ENCODE data around the gene MYL12B. TPM values are rescaled to one million over a fixed set of nuclear protein-coding genes. Genes with fewer than 3 reads are reported as not detected.

The MYL12B gene
- total RNA-seq, 1 experiment from 2014 or later = 383 TPM

DNA sequence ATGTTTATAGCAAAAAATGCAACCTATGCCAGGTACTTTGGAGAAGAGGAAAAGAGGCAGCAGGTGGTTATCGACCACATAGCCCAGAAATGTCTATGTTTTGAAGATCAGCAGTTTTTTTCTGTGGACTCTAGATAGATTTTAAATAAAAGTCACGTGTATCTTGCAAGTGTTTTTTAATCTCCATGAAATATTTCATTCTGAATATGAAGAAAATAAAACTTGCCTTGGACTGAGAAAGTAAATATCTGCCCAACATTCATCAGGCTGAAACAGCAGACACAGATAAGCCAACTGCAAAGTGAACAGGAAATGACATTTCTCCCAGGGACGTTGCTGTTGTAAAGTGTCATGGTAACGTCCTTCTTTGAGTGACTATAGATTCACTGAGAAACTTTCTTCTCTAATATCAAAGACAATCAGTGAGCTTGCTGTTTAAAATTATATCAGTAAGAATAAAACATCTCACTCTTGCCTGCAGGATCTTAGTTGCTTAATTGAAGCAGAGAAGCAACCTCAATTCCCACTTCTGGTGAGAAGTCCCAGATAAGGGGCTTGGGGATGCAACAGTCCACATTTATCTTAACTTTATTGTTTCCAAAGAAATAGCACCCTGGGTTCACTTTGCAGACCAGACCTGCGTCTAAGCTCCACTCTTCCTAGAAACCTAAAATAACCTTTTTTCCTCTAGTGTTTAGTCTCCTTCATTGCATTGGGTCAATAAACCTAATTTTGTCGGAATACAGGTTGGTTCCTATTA, 48.5 kb upstream of the MYL12B start:
- no peak for DNase-seq
- H3K4me1 ChIP-seq (replicated peaks; ENCODE audit: insufficient read depth) = peaks cover 34% of the 10 kb centered on the region
- H3F3A ChIP-seq (ENCODE audit: insufficient read depth, low read depth) = no peaks in the 10 kb centered on the region
- no peak overlapping the region for H3K27ac ChIP-seq
- ChIA-PET CTCF (interaction anchor here (0.5 kb wide), 1 partner anchor 18 kb away, joined by 3 read pairs; no protein-coding TSS in a partner anchor), POLR2A (ENCODE audit: unreplicated experiment) (interaction anchor here (0.6 kb wide), 1 partner anchor 10 kb away, joined by 12 read pairs; no protein-coding TSS in a partner anchor)
- no peak overlapping the region for H3K4me3 ChIP-seq
- no peaks in the 10 kb centered on the region for H3K36me3 ChIP-seq (ENCODE audit: low read depth)
- no peaks in the 10 kb centered on the region for H3K27me3 ChIP-seq (ENCODE audit: insufficient read depth, low read depth)
- H3K9me3 ChIP-seq (ENCODE audit: insufficient read depth, low read depth) = no peaks in the 10 kb centered on the region
- no peaks in the 10 kb centered on the region for H4K20me1 ChIP-seq (ENCODE audit: insufficient read depth)
- no peaks in the 10 kb centered on the region for H3K9me2 ChIP-seq (ENCODE audit: insufficient read depth)
- TF ChIP-seq, protein P1, sequence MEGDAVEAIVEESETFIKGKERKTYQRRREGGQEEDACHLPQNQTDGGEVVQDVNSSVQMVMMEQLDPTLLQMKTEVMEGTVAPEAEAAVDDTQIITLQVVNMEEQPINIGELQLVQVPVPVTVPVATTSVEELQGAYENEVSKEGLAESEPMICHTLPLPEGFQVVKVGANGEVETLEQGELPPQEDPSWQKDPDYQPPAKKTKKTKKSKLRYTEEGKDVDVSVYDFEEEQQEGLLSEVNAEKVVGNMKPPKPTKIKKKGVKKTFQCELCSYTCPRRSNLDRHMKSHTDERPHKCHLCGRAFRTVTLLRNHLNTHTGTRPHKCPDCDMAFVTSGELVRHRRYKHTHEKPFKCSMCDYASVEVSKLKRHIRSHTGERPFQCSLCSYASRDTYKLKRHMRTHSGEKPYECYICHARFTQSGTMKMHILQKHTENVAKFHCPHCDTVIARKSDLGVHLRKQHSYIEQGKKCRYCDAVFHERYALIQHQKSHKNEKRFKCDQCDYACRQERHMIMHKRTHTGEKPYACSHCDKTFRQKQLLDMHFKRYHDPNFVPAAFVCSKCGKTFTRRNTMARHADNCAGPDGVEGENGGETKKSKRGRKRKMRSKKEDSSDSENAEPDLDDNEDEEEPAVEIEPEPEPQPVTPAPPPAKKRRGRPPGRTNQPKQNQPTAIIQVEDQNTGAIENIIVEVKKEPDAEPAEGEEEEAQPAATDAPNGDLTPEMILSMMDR (conservative IDR thresholded peaks at IDR 0.05) = no peak
- TF ChIP-seq EZH2 (IDR thresholded peaks at IDR 0.05; ENCODE audit: low read depth) = no peak
- intact Hi-C loops (cut with micrococcal nuclease; ENCODE audit: unreplicated experiment) = no loop called here
- no peak overlapping the region for H3K4me2 ChIP-seq
- BruUV-seq (replicated peaks) = no TSS peak
- no peaks in the 10 kb centered on the region for H3K79me2 ChIP-seq (ENCODE audit: low read depth)
- no peak overlapping the region; the same call in 1 of the 2 replicates for H2AFZ ChIP-seq

DNA sequence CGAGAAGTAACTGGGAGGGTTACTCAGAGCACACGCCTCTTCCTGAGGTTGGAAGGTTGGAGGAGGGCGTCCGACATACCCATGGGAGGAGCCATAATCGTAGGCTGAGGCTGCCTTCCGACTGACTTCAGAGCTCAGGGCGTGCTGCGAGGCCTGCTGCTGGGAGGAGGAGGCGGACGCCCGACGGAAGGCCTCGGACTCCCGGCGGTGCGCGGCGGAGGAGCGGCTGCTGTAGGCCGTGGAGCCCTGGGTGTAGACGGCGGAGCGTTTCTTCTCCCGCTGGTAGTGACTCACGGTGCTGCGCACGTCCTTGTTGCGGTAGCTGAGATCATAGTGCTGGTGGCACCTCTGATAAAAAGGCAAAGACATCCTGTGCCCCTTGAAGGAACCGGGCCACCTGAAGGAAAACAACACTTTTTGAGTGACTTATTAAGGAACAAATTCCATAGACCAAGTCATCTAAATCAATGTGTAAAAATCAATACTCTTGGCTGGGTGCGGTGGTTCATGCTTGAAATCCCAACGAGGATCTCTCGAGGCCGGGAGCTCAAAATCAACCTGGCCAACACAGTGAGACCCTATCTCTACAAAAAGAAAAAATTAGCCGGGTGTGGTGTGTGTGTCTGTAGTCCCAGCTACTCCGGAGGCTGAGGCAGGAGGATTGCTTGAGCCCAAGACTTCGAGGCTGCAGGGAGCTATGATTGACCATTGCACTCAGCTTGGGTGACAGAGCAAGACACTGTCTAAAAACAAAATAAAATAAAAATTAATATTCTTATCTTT, 46.9 kb upstream of the MYL12B start:
- Histone ChIP-seq H3K79me2 (ENCODE audit: low read depth) (no peaks in the 10 kb centered on the region), H3F3A (ENCODE audit: insufficient read depth, low read depth) (no peaks in the 10 kb centered on the region), H3K27me3 (ENCODE audit: insufficient read depth, low read depth) (no peaks in the 10 kb centered on the region), H3K4me3 (no peak overlapping the region), H3K4me1 (replicated peaks; ENCODE audit: insufficient read depth) (peaks cover 25% of the 10 kb centered on the region), H3K9me2 (ENCODE audit: insufficient read depth) (no peaks in the 10 kb centered on the region), H3K9me3 (ENCODE audit: insufficient read depth, low read depth) (no peaks in the 10 kb centered on the region), H4K20me1 (ENCODE audit: insufficient read depth) (no peaks in the 10 kb centered on the region), H2AFZ (no peak overlapping the region), H3K27ac (no peak overlapping the region), H3K36me3 (ENCODE audit: low read depth) (no peaks in the 10 kb centered on the region), H3K4me2 (no peak overlapping the region)
- intact Hi-C loops (cut with micrococcal nuclease; ENCODE audit: unreplicated experiment) = no loop called here
- no TSS peak for BruUV-seq (replicated peaks)
- no peak for TF ChIP-seq EZH2 (IDR thresholded peaks at IDR 0.05; ENCODE audit: low read depth)
- TF ChIP-seq, protein P1 (conservative IDR thresholded peaks at IDR 0.05) = no peak
- ChIA-PET CTCF (no interaction called here), POLR2A (ENCODE audit: unreplicated experiment) (no interaction called here)
- DNase-seq = no peak

DNA sequence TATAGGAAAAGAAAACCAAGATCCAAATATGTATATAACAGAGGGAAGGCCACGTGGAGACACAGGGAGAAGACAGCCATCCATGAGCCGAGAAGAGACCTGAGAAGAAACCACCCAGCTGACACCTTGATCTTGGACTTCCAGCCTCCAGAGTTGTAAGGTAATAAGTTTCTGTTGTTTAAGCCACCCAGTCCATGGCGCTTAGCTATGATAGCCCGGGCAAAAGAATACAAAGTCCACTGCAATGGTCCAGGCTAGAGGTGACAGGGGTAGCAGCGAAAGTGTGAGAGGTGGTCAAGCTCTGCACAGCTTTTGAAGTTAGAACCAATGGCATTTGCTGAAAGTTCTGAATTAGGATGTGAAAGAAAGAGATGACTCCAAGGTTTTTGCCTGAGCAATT, 44.9 kb upstream of the MYL12B start:
- Histone ChIP-seq H3K9me2 (ENCODE audit: insufficient read depth) (no peaks in the 10 kb centered on the region), H3K27ac (no peak overlapping the region), H3K4me1 (replicated peaks; ENCODE audit: insufficient read depth) (peaks cover 18% of the 10 kb centered on the region), H3K27me3 (ENCODE audit: insufficient read depth, low read depth) (no peaks in the 10 kb centered on the region), H3K79me2 (ENCODE audit: low read depth) (no peaks in the 10 kb centered on the region), H2AFZ (no peak overlapping the region), H4K20me1 (ENCODE audit: insufficient read depth) (no peaks in the 10 kb centered on the region), H3K4me3 (no peak overlapping the region), H3K4me2 (no peak overlapping the region), H3K36me3 (ENCODE audit: low read depth) (no peaks in the 10 kb centered on the region), H3K9me3 (ENCODE audit: insufficient read depth, low read depth) (no peaks in the 10 kb centered on the region), H3F3A (ENCODE audit: insufficient read depth, low read depth) (no peaks in the 10 kb centered on the region)
- BruUV-seq (replicated peaks) = no TSS peak
- intact Hi-C loops (cut with micrococcal nuclease; ENCODE audit: unreplicated experiment) = no loop called here
- ChIA-PET POLR2A (ENCODE audit: unreplicated experiment) (no interaction called here), CTCF (no interaction called here)
- TF ChIP-seq, protein P1 (conservative IDR thresholded peaks at IDR 0.05) = no peak
- TF ChIP-seq EZH2 (IDR thresholded peaks at IDR 0.05; ENCODE audit: low read depth) = no peak
- DNase-seq = no peak

Measured in PC-9 (cell line).